GM18873 (cell line): ENCODE measurements around the gene BAIAP2L1.
"Not testable (repeated sequence)": the region's sequence is repeated elsewhere in the genome, so short reads cannot be mapped to it uniquely, and the experiment has no call there.

Experiments
- ATAC-seq: cut with Tn5 transposase; IDR thresholded peaks from one replicate; pipeline ENCODE4 v1.9.1; 2021; ENCODE audit warnings: mild to moderate bottlenecking, moderate library complexity, moderate number of reproducible peaks; ENCODE audit not compliant: unreplicated experiment, low FRiP score

BAIAP2L1 gene

DNA sequence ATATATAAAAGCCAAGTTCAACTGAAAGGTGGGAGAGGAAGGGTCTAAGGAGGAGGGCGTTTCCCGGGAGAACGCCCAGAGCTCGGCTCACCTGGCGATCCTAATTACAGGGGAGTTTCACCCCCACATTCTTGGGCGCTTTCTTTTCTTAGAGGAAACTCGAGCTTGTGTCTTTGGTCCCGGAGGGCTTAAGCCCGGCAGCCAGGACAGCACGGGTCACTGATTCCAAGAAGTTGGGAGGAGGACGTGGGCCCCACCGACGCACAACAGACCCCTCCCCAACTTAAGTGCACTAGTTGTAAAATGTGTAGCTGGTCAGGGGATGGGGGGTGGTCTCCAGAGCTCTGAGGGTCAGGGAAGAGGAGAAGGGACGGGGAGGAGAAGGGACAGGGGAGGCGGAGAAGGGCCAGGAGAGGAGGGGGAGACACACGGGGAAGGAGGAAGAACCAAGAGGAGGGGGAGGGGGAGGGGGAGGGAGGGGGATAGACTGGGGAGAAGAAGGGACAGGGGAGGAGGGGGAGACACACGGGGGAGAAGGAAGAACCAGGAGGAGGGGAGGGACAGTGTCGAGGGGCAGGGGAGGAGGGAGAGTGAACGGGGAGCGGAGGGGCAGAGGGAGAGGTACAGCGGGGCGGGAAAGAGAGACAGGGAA lies 874 bp downstream of the BAIAP2L1 start:
- ATAC-seq: no peak

- ATAC-seq: no peak
These were observed 1.4 kb downstream of the BAIAP2L1 start for GRCh38 chr7:98399462-98399861.

- no peak for ATAC-seq
These were observed 2.1 kb downstream of the BAIAP2L1 start for GRCh38 chr7:98398567-98399372.

- ATAC-seq: no peak
These were observed 4.1 kb downstream of the BAIAP2L1 start for GRCh38 chr7:98396768-98397167.

DNA sequence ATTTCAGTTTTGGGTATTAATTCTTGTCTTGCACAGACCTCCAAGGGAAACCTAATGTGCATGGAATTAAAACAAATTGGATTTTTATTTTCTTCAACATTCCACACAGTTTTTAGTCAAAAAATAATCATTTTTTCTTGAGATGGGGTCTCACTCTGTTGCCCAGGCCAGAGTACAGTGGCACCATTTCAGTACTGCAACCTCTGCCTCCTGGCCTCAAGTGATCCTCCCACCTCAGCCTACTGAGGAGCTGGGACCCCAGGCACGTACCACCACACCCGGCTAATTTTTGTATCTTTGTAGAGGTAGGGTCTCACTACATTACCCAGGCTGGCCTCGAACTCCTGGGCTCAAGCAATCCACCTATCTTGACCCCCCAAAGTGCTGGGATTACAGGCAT lies 4.9 kb downstream of the BAIAP2L1 start:
- ATAC-seq: no peak

- no peak for ATAC-seq
These were observed 5.4 kb downstream of the BAIAP2L1 start for GRCh38 chr7:98395481-98395880.

- ATAC-seq: no peak
These were observed 6.5 kb downstream of the BAIAP2L1 start for GRCh38 chr7:98394377-98394836.

GRCh38 chr7:98387544-98388226 lies 13.2 kb downstream of the BAIAP2L1 start:
- no peak for ATAC-seq

DNA sequence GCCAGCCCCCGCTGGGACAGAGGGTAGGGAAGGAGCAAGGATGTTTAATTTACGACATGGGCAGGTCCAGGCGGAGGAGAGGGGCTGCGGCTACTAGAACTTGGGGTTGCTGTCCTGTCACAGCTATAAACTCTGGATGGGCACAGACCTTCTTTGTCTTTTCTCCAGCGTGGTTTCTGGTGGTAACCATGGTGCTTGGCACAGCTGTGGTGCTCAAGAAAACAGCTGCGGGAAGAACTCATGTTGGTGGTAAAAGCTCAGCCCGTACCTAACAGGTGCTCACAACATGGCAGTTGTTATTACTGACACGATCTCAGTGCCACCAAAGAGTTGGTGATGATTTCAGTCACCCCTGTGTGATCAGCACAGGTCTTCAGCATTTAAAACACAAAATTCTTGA lies 13.8 kb downstream of the BAIAP2L1 start:
- no peak for ATAC-seq

- ATAC-seq: not testable (repeated sequence)
These were observed 15.4 kb downstream of the BAIAP2L1 start for GRCh38 chr7:98385532-98385931.

DNA sequence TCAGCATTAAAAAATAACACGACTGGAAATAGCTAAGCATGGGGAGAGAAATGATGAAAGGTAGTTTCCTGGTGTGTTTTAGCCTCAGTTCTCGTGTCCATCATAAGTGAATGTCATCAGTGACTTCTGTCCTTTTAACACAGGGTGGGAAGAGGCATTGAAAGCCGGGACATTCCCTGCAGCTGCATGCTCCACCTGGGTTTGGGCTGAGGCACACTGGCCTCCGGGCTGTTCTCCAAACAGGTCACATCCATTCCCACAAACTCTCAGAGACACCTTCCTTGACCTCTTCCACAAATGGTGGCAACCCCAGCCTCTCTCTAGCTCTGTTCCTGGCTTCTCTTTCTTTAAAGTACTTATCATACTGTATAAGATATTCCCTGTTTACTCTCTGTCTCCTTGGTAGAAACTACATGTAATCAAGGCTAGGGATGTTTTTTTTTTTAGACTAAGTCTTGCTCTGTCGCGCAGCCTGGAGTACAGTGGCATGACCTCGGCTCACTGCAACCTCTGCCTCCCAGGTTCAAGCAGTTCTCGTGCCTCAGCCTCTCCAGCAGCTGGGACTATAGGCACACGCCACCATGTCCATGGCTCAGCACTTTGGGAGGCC lies 22.6 kb downstream of the BAIAP2L1 start:
- no peak for ATAC-seq

DNA sequence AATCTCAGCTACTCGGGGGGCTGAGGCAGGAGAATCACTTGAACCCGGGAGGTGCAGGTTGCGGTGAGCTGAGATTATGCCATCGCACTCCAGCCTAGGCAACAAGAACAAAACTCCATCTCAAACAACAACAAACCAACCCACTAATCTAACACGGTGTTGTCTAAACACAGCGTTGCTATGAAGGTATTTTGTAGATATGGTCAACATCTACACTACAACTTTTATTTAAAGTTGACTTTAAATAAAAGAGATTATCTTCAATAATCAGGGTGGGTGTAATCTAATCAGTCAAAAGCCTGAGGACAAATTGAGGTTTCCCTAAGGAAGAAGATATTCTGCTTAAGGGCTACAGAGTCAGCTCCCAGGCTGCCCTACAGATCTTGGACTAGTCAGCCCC lies 24.2 kb downstream of the BAIAP2L1 start:
- ATAC-seq: no peak

GRCh38 chr7:98375664-98376063 lies 25.2 kb downstream of the BAIAP2L1 start:
- ATAC-seq: no peak

- no peak for ATAC-seq
These were observed 26.6 kb downstream of the BAIAP2L1 start for GRCh38 chr7:98374285-98374680.

- ATAC-seq: no peak
These were observed 27.9 kb downstream of the BAIAP2L1 start for GRCh38 chr7:98372993-98373392.

GRCh38 chr7:98369726-98370125 lies 31.2 kb downstream of the BAIAP2L1 start:
- ATAC-seq: no peak

GRCh38 chr7:98368716-98369115 lies 32.2 kb downstream of the BAIAP2L1 start:
- ATAC-seq: no peak

DNA sequence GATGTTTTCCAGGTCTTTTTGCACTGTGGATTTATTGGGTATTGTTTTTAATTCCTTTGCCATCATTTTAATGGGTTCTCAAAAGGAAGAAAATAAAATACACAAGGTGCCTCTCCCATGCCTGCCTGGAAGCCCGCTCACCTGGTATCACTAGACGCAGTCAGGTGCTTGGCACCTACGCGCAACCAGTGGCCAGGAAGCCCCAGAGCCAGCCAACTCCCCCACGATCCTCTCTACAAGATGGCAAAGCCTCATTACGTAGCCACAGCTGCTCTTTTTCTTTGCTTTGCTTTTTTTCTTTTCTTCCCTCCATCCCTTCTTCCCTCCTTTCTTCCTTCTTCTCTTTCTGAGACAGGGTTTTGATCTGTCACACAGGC lies 34.3 kb downstream of the BAIAP2L1 start:
- no peak for ATAC-seq

GRCh38 chr7:98365863-98366561 lies 34.9 kb downstream of the BAIAP2L1 start:
- no peak for ATAC-seq

DNA sequence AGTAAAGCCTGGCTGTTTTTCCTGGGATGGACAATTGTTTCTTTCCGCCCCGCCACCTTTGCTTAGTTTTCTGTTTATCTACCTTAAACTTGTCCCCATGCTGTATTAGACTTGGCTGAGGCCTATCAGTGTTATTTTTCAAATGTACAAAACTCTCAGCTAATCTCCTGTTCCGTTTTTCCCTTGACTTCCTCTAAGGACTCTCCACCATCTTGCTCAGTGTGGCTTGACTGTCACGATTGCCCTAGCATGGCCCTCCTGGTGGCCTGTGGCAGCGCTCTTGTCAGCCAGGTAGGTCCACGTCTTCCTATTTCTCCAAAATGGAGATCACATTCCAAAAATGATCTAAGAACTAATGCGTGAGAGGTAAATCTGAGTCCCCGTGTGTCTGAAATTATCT lies 36.7 kb downstream of the BAIAP2L1 start:
- ATAC-seq: no peak
